Activated CD8-positive, alpha-beta T cell treated with anti-CD3 and anti-CD28 coated beads for 36 hours (primary cell): ENCODE data around the gene ENTPD2. TPM values are rescaled to one million over a fixed set of nuclear protein-coding genes. Genes with fewer than 3 reads are reported as not detected.

Source experiments
- ATAC-seq: fragments of 200-7000 bp; cut with Tn5 transposase; one replicate; pipeline ENCODE4 v1.10.0; 2021; ENCODE audit warnings: mild to moderate bottlenecking, moderate library complexity
- CTCF ChIA-PET: fragments of 350-600 bp; sonication (Branson Sonifier 250); formaldehyde crosslinking; loops from one replicate; lab custom pipeline; 2021; ENCODE audit warnings: antibody characterized with exemption; lab: Charles Lee
- POLR2A ChIA-PET: fragments of 350-600 bp; sonication (Branson Sonifier 250); formaldehyde crosslinking; loops from one replicate; lab custom pipeline; 2021; ENCODE audit warnings: antibody characterized with exemption; lab: Charles Lee
- DNase-seq: peaks from one replicate; pipeline ENCODE4 v3.0.0-alpha.2; 2020
- H3K27ac Mint-ChIP-seq: one replicate; pipeline ENCODE4 v1.8.0; 2021; ENCODE audit warnings: mild to moderate bottlenecking, mixed read lengths
- H3K27me3 Mint-ChIP-seq: one replicate; pipeline ENCODE4 v1.8.0; 2021; ENCODE audit warnings: mixed read lengths
- H3K36me3 Mint-ChIP-seq: one replicate; pipeline ENCODE4 v1.8.0; 2021; ENCODE audit warnings: low read depth, mixed read lengths
- H3K4me1 Mint-ChIP-seq: one replicate; pipeline ENCODE4 v1.8.0; 2021; ENCODE audit warnings: low read depth, mixed read lengths
- H3K4me3 Mint-ChIP-seq: one replicate; pipeline ENCODE4 v1.8.0; 2021; ENCODE audit warnings: mild to moderate bottlenecking, moderate library complexity, mixed read lengths
- H3K9me3 Mint-ChIP-seq: one replicate; pipeline ENCODE4 v1.8.0; 2021; ENCODE audit warnings: mixed read lengths
- intact Hi-C: fragments of 100-400 bp; cut with micrococcal nuclease; formaldehyde crosslinking; loops from one replicate; pipeline ENCODE4 v1.10.0; 2022
- total RNA-seq, 2 experiments: library from RNA; stranded (reverse); gene quantifications; one replicate each; pipeline ENCODE4 v1.2.3, GENCODE V29; 2021
- TF ChIP-seq, protein P1 (sequence below): fragments of 200-600 bp; IDR thresholded peaks from one replicate; pipeline ENCODE4 v1.8.0; 2022; ENCODE audit warnings: antibody characterized with exemption, mild to moderate bottlenecking

The ENTPD2 gene
- total RNA-seq, 2 experiments from 2014 or later: not detected

DNA sequence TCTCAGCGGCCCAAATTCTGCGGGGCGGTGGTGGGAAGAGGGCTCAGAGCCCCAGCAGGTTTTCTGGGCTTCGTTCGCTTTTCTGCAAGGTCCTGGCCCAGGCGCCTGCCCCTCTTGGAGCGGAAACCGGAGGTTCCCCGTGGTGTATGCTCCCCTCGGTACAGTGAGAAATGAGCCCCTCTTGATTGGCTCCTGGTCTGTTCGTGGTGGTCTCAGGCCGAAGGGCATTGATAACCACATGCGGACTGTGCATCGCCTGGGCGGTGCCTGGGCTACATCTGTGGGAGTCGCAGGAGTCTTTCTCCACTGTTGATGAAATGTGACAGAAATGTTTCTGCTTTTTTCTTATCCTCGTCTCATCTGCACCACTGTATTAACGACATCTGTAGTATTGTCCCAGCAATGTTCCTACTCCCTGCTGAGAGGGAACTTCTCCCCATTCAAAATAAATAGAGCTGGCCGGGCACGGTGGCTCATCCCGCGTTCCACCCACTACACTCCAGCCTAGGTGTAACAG, 33.6 kb upstream of the ENTPD2 start:
- peaks cover 6% of the 10 kb centered on the region for H3K36me3 Mint-ChIP-seq
- CTCF ChIA-PET: interaction anchor here (0.6 to 3.2 kb wide), 13 partner anchors 8 to 359 kb away, joined by 3 to 17 read pairs (median 4); partner anchors contain the start of genes ABCA2, NPDC1 and RNF224
- peak overlapping the region; percentile 91 for H3K27ac Mint-ChIP-seq

DNA sequence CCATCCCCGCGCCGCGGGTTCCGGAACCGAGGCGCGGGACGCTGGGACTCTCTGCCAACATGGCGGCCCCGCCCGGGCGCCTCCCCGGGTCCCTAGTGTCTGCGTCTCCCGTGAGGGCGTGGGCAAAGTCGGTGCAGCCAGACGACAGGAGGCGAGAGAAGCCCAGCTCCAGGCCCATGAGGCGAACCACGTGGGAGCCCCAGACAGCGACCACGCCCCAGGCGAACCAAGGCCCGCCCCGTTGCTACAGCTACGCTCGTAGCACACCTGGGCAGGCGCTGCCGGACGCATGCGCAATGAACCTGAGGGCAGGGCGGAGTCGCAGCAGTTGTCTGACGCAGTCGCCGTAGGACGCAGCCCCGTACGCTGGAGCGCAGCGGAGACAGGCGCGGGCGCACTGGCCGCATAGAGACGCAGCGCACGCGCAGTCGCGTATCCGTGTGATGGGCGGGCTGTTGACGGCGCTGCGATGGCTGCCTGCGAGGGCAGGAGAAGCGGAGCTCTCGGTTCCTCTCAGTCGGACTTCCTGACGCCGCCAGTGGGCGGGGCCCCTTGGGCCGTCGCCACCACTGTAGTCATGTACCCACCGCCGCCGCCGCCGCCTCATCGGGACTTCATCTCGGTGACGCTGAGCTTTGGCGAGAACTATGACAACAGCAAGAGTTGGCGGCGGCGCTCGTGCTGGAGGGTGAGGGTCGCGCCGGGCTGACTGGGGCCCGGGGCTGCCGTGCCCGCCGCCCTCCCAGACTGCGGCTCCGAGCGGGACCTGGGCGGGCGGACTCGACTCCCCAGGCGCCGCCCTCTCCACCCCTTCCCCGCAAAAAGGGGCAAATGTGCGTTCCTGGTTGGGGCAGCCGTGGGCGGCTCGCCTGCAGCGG, 32.9 kb upstream of the ENTPD2 start, which contains the start of gene MAN1B1:
Gene MAN1B1 (plus strand): TSS at position 455 of the 878 bp plus-strand sequence. CDS start 15 bp downstream, at position 470.
- DNase-seq: peak; percentile 100
- ChIA-PET POLR2A (interaction anchor here (0.6 to 2.2 kb wide), 19 partner anchors 8 to 293 kb away, joined by 3 to 12 read pairs (median 3); partner anchors contain the start of genes ANAPC2, SAPCD2, SSNA1 and UAP1L1), CTCF (interaction anchor here (1.0 to 3.2 kb wide), 12 partner anchors 9 to 150 kb away, joined by 3 to 17 read pairs (median 4); partner anchors contain the start of genes ABCA2, SAPCD2 and UAP1L1)
- H3K9me3 Mint-ChIP-seq: no peaks in the 10 kb centered on the region
- peak; percentile 86 for ATAC-seq
- peak within 1 kb of the TSS; percentile 90 for H3K4me3 Mint-ChIP-seq
- H3K27me3 Mint-ChIP-seq: no peaks in the 10 kb centered on the region
- intact Hi-C loops: no loop called here
- H3K4me1 Mint-ChIP-seq: peaks cover 38% of the 10 kb centered on the region
- H3K27ac Mint-ChIP-seq: peak within 1 kb of the TSS; percentile 94
- peaks cover 10% of the 10 kb centered on the region for H3K36me3 Mint-ChIP-seq
- TF ChIP-seq, protein P1, sequence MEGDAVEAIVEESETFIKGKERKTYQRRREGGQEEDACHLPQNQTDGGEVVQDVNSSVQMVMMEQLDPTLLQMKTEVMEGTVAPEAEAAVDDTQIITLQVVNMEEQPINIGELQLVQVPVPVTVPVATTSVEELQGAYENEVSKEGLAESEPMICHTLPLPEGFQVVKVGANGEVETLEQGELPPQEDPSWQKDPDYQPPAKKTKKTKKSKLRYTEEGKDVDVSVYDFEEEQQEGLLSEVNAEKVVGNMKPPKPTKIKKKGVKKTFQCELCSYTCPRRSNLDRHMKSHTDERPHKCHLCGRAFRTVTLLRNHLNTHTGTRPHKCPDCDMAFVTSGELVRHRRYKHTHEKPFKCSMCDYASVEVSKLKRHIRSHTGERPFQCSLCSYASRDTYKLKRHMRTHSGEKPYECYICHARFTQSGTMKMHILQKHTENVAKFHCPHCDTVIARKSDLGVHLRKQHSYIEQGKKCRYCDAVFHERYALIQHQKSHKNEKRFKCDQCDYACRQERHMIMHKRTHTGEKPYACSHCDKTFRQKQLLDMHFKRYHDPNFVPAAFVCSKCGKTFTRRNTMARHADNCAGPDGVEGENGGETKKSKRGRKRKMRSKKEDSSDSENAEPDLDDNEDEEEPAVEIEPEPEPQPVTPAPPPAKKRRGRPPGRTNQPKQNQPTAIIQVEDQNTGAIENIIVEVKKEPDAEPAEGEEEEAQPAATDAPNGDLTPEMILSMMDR: no peak

More for the DNA sequence above, 33.6 kb upstream of the ENTPD2 start:
- peak; percentile 56 for DNase-seq
- TF ChIP-seq, protein P1: no peak
- ATAC-seq: no peak
- no peaks in the 10 kb centered on the region for H3K9me3 Mint-ChIP-seq
- no peaks in the 10 kb centered on the region for H3K27me3 Mint-ChIP-seq
- H3K4me3 Mint-ChIP-seq: peak overlapping the region; percentile 86
- intact Hi-C loops: no loop called here
- POLR2A ChIA-PET: interaction anchor here (0.9 to 2.5 kb wide), 8 partner anchors 8 to 153 kb away, joined by 3 to 12 read pairs (median 6); partner anchors contain the start of genes SAPCD2 and UAP1L1
- peaks cover 36% of the 10 kb centered on the region for H3K4me1 Mint-ChIP-seq

DNA sequence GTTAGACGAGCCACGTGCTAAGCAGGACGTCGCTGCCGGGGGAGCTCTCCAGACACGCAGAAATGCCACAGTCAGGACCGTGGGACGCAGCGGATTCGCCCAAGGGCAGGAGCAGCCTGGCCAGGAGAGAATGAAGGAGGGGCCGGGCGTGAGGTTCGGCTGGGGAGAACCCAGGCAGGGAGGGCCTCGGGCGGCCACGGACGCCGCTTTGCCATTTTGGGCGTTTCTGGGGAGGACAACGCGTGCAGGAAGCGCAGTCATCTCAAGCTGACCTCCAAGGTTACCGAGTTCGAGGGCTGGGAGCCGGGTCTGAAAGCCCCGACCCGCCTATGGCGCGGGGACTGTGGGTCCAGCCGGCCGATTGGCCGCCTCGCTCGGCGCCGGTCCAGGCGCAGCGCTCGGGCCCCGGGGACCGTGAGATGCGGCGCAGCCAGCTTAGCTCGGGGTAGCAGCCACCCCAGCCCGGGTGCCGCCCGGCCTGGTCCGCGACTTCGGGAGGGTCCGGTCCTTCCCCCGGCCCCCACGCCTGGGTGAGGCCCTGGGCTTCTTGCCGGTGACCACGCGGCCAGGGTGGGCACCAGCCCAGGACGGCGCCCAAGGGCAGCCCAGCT, 32.2 kb upstream of the ENTPD2 start:
- ATAC-seq (no peak), DNase-seq (peak; percentile 57)
- intact Hi-C loops: no loop called here
- Mint-ChIP-seq H3K27ac (peak overlapping the region; percentile 94), H3K4me1 (peaks cover 39% of the 10 kb centered on the region), H3K4me3 (peak overlapping the region; percentile 90), H3K36me3 (peaks cover 13% of the 10 kb centered on the region), H3K9me3 (no peaks in the 10 kb centered on the region), H3K27me3 (no peaks in the 10 kb centered on the region)
- TF ChIP-seq, protein P1: no peak
- ChIA-PET POLR2A (interaction anchor here (0.6 to 2.2 kb wide), 16 partner anchors 8 to 292 kb away, joined by 3 to 12 read pairs (median 3); partner anchors contain the start of genes SAPCD2 and UAP1L1), CTCF (interaction anchor here (1.0 to 3.2 kb wide), 10 partner anchors 9 to 151 kb away, joined by 4 to 17 read pairs (median 6); partner anchors contain the start of genes ABCA2, SAPCD2 and UAP1L1)

DNA sequence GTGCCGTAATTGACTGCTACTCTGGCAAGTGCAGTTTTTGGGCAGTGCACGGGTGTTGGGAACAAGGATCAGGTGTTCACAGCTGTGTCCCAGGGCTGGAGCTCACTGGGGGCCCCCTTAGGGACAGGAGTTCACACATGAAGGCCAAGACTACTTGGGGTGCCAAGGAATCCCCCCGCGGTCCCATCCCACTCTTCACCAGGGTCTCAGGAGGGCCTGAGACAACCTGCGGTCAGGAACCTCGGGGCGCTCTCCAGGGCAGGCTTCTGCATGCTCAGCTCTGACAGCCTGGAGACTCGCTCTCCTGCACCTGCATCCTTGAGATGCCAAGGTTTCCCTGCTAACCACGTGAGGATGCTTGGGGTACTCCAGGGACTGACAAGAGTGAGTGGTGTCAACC, 30.7 kb upstream of the ENTPD2 start:
- Mint-ChIP-seq H3K36me3 (peaks cover 18% of the 10 kb centered on the region), H3K27ac (no peak overlapping the region), H3K9me3 (no peaks in the 10 kb centered on the region), H3K27me3 (no peaks in the 10 kb centered on the region), H3K4me3 (no peak overlapping the region), H3K4me1 (peaks cover 42% of the 10 kb centered on the region)
- TF ChIP-seq, protein P1: no peak
- ATAC-seq (no peak), DNase-seq (no peak)
- POLR2A ChIA-PET: interaction anchor here (1.1 to 1.2 kb wide), 2 partner anchors 14 to 49 kb away, joined by 3 read pairs; no protein-coding TSS in a partner anchor
- intact Hi-C loops: no loop called here
- CTCF ChIA-PET: interaction anchor here (1.2 to 3.2 kb wide), 5 partner anchors 11 to 56 kb away, joined by 3 to 13 read pairs (median 4); partner anchors contain the start of gene ABCA2
